RWPE2 (cell line): ENCODE results near the gene PCDHGA4.
"Not testable (repeated sequence)": the region's sequence is repeated elsewhere in the genome, so short reads cannot be mapped to it uniquely, and the experiment has no call there.

Experiments used
- ATAC-seq: fragments of 200-7000 bp; cut with Tn5 transposase; 3 replicates; pipeline ENCODE4 v1.9.1; 2021; ENCODE audit warnings: low read depth
- DNase-seq: peaks from one replicate; pipeline ENCODE4 v3.0.0-alpha.2; 2020; ENCODE audit warnings: low spot score
- H3K27ac ChIP-seq: fragments of 450-650 bp; 2 replicates; pipeline ENCODE4 v1.5.1; 2017; ENCODE audit warnings: mild to moderate bottlenecking; ENCODE audit not compliant: poor library complexity, severe bottlenecking
- H3K27me3 ChIP-seq: fragments of 250-450 bp; sonication (Bioruptor Pico); 2 replicates; pipeline ENCODE4 v1.5.1; 2021; ENCODE audit warnings: mild to moderate bottlenecking, moderate library complexity; ENCODE audit not compliant: insufficient read depth, poor library complexity, severe bottlenecking
- H3K36me3 ChIP-seq: fragments of 250-450 bp; sonication (Bioruptor Pico); 2 replicates; pipeline ENCODE4 v1.5.1; 2020; ENCODE audit warnings: low read depth, mild to moderate bottlenecking, moderate library complexity
- H3K4me1 ChIP-seq: fragments of 250-450 bp; sonication (Bioruptor Pico); 2 replicates; pipeline ENCODE4 v1.5.1; 2021; ENCODE audit warnings: mild to moderate bottlenecking, moderate library complexity; ENCODE audit not compliant: insufficient read depth, poor library complexity, severe bottlenecking
- H3K4me3 ChIP-seq: fragments of 250-450 bp; sonication (Bioruptor Pico); 2 replicates; pipeline ENCODE4 v1.5.1; 2021; ENCODE audit warnings: mild to moderate bottlenecking, moderate library complexity; ENCODE audit not compliant: severe bottlenecking
- H3K9me3 ChIP-seq: fragments of 250-450 bp; sonication (Bioruptor Pico); 2 replicates; pipeline ENCODE4 v1.5.1; 2021; ENCODE audit warnings: mild to moderate bottlenecking, moderate library complexity; ENCODE audit not compliant: severe bottlenecking
- TF ChIP-seq, protein P1 (sequence below): fragments of 450-650 bp; IDR thresholded peaks from one replicate; pipeline ENCODE4 v1.5.1; 2017; ENCODE audit warnings: mild to moderate bottlenecking, moderate library complexity; ENCODE audit not compliant: poor library complexity, severe bottlenecking

Gene PCDHGA4

GRCh38 chr5:141393267-141393666 is 38.4 kb downstream of the PCDHGA4 start:
- no peak for DNase-seq
- no peak for ATAC-seq
- Histone ChIP-seq H3K27me3 (peaks cover 8% of the 10 kb centered on the region), H3K9me3 (peaks cover 46% of the 10 kb centered on the region), H3K27ac (no peak overlapping the region), H3K36me3 (peaks cover 5% of the 10 kb centered on the region), H3K4me3 (no peak overlapping the region), H3K4me1 (no peaks in the 10 kb centered on the region)
- TF ChIP-seq, protein P1, sequence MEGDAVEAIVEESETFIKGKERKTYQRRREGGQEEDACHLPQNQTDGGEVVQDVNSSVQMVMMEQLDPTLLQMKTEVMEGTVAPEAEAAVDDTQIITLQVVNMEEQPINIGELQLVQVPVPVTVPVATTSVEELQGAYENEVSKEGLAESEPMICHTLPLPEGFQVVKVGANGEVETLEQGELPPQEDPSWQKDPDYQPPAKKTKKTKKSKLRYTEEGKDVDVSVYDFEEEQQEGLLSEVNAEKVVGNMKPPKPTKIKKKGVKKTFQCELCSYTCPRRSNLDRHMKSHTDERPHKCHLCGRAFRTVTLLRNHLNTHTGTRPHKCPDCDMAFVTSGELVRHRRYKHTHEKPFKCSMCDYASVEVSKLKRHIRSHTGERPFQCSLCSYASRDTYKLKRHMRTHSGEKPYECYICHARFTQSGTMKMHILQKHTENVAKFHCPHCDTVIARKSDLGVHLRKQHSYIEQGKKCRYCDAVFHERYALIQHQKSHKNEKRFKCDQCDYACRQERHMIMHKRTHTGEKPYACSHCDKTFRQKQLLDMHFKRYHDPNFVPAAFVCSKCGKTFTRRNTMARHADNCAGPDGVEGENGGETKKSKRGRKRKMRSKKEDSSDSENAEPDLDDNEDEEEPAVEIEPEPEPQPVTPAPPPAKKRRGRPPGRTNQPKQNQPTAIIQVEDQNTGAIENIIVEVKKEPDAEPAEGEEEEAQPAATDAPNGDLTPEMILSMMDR: no peak

GRCh38 chr5:141394401-141395187 is 39.8 kb downstream of the PCDHGA4 start:
- not testable (repeated sequence) for DNase-seq, ATAC-seq, H3K36me3 ChIP-seq, H3K4me3 ChIP-seq, H3K27ac ChIP-seq, H3K4me1 ChIP-seq
- Histone ChIP-seq H3K27me3 (peaks cover 15% of the 10 kb centered on the region), H3K9me3 (peaks cover 46% of the 10 kb centered on the region)

DNA sequence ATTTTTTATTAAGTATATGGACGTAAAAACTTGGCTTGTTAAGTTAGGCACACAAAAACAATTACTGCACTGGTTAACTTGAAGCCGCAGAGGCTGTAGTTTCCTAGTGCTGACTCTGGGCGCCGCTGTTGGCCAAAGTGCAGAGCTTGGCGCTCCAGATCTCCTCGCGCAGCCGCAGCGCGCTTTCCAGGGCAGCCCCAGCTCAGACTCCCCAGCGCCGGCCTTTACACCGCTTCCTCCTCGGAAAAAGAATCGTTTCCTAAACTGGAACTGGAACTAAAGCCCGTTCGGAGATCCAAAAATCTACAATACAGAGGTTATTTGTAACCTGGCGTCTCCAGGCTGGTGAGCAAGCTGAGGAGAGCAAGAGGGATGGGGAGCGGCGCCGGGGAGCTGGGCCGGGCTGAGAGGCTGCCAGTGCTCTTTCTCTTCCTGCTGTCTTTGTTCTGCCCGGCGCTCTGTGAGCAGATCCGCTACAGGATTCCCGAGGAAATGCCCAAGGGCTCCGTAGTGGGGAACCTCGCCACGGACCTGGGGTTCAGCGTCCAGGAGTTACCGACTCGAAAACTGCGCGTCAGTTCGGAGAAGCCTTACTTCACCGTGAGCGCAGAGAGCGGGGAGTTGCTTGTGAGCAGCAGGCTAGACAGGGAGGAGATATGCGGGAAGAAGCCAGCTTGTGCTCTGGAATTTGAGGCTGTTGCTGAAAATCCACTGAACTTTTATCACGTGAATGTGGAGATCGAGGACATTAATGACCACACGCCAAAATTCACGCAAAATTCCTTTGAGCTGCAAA is 43.1 kb downstream of the PCDHGA4 start, which contains the start of gene PCDHGB5:
Gene PCDHGB5, plus strand, starts transcription at position 192 of the 796 bp plus-strand sequence. Its CDS starts 181 bp downstream, at position 373.
- not testable (repeated sequence) for H3K27ac ChIP-seq, H3K4me1 ChIP-seq, DNase-seq
- peaks cover 14% of the 10 kb centered on the region for H3K36me3 ChIP-seq
- H3K27me3 ChIP-seq: peaks cover 20% of the 10 kb centered on the region
- TF ChIP-seq, protein P1: peak; percentile 86
- H3K4me3 ChIP-seq: peak within 1 kb of the TSS; percentile 16
- ATAC-seq: peak; percentile 90
- H3K9me3 ChIP-seq: peaks cover 38% of the 10 kb centered on the region

GRCh38 chr5:141398608-141399007 is 43.8 kb downstream of the PCDHGA4 start:
- H3K36me3 ChIP-seq: peaks cover 14% of the 10 kb centered on the region
- TF ChIP-seq, protein P1: no peak
- DNase-seq (no peak), ATAC-seq (no peak)
- H3K4me3 ChIP-seq: no peak overlapping the region
- H3K27me3 ChIP-seq: peaks cover 20% of the 10 kb centered on the region
- H3K4me1 ChIP-seq: no peaks in the 10 kb centered on the region
- H3K27ac ChIP-seq: no peak overlapping the region
- peaks cover 34% of the 10 kb centered on the region for H3K9me3 ChIP-seq

GRCh38 chr5:141399555-141400258 is 44.9 kb downstream of the PCDHGA4 start:
- Histone ChIP-seq H3K4me3 (no peak overlapping the region), H3K9me3 (peaks cover 27% of the 10 kb centered on the region), H3K36me3 (peaks cover 14% of the 10 kb centered on the region), H3K27ac (no peak overlapping the region), H3K27me3 (peaks cover 20% of the 10 kb centered on the region), H3K4me1 (no peaks in the 10 kb centered on the region)
- DNase-seq (no peak), ATAC-seq (no peak)
- TF ChIP-seq, protein P1: no peak
